HCT116 (cell line): Measurements from ENCODE around the gene DNAJC5.

ENCODE experiments used
- CEBPB ChIP-seq: IDR thresholded peaks from 2 replicates; pipeline ENCODE4 v1.6.1; 2012; ENCODE audit warnings: low read depth
- EZH2phosphoT487 ChIP-seq: fragments of 200-600 bp; IDR thresholded peaks from 2 replicates; pipeline ENCODE4 v1.6.1; 2018; ENCODE audit warnings: antibody characterized with exemption, borderline replicate concordance
- POLR2AphosphoS5 ChIP-seq: IDR thresholded peaks from 2 replicates; pipeline ENCODE4 v1.6.1; 2011; ENCODE audit warnings: mild to moderate bottlenecking, low read depth, low read length, moderate library complexity
- SIN3A ChIP-seq: IDR thresholded peaks from 2 replicates; pipeline ENCODE4 v1.6.1; 2012; ENCODE audit warnings: low read depth
- SP1 ChIP-seq: IDR thresholded peaks from 2 replicates; pipeline ENCODE4 v1.6.1; 2012; ENCODE audit warnings: low read depth
- TCF7L2 ChIP-seq: IDR thresholded peaks from 2 replicates; pipeline ENCODE4 v1.7.0; 2011; ENCODE audit warnings: borderline replicate concordance, inconsistent platforms; ENCODE audit not compliant: insufficient read depth, insufficient read length; ENCODE audit errors: extremely low read depth
- ZFX ChIP-seq: fragments of 450-650 bp; IDR thresholded peaks from 2 replicates; pipeline ENCODE4 v1.6.1; 2017
- ZNF274 ChIP-seq: fragments of 200-500 bp; sonication (Bioruptor generic); IDR thresholded peaks from 2 replicates; pipeline ENCODE4 v1.6.1; 2014; ENCODE audit warnings: mild to moderate bottlenecking, low read depth, low read length, inconsistent platforms
- TF ChIP-seq, protein P1 (sequence below), 3 experiments: fragments of 200-600 bp in 1 of 3; sonication (generic) in 1 of 3; IDR thresholded peaks in 2 of 3; conservative IDR thresholded peaks in 1 of 3; 2 replicates each; pipeline ENCODE4 v1.5.1; 2012 to 2017; ENCODE audit warnings: low read depth in 2 of 3, low read length in 2 of 3, antibody characterized with exemption in 1 of 3, borderline replicate concordance in 1 of 3, control low read depth in 1 of 3, mild to moderate bottlenecking in 1 of 3, mixed read lengths in 1 of 3, mixed run types in 1 of 3, moderate library complexity in 1 of 3; ENCODE audit not compliant: insufficient read depth in 1 of 3
- TF ChIP-seq, protein P2 (sequence below): IDR thresholded peaks from 2 replicates; pipeline ENCODE4 v1.6.1; 2012; ENCODE audit warnings: low read depth
- TF ChIP-seq, protein P3 (sequence below): IDR thresholded peaks from 2 replicates; pipeline ENCODE4 v1.6.1; 2012

DNA sequence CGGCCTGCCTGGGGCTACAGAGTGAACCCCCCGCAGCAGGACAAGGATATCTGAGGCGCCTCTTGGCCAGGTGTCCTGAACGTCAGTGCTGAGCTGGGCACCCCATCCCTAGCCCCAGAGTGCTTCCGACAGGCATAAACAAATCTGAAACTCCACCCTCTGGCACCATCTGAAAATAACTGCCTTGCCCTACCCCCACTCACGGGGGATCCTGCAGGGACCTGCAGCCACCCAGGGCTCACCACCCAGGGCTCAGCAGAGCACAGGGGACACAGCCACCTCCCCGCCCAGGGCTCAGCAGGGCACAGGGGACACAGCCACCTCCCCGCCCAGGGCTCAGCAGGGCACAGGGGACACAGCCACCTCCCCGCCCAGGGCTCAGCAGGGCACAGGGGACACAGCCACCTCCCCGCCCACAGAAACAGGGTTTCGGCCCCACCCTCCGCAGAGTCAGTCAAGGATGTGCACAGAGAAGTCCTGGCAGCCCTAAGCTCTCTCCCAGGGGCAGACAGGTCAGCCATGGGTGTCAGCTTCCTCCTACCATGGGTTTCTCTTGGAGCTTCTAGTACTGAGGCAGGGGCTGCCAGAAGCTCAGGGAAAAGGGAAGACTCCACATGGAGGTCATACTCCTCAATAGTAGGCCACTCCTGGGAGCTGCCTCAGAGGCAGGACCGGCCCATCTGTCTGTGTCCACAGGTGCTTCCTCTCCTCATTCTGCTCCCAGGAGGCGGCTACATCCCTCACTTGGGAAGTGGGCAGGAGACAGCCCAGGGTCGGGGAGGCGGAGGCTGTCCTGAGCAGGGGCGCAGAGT is 56.7 kb downstream of the DNAJC5 start:
- TF ChIP-seq, protein P1, sequence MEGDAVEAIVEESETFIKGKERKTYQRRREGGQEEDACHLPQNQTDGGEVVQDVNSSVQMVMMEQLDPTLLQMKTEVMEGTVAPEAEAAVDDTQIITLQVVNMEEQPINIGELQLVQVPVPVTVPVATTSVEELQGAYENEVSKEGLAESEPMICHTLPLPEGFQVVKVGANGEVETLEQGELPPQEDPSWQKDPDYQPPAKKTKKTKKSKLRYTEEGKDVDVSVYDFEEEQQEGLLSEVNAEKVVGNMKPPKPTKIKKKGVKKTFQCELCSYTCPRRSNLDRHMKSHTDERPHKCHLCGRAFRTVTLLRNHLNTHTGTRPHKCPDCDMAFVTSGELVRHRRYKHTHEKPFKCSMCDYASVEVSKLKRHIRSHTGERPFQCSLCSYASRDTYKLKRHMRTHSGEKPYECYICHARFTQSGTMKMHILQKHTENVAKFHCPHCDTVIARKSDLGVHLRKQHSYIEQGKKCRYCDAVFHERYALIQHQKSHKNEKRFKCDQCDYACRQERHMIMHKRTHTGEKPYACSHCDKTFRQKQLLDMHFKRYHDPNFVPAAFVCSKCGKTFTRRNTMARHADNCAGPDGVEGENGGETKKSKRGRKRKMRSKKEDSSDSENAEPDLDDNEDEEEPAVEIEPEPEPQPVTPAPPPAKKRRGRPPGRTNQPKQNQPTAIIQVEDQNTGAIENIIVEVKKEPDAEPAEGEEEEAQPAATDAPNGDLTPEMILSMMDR (IDR thresholded peaks at IDR 0.05 in 2 of 3, conservative IDR thresholded peaks at IDR 0.05 in 1 of 3; ENCODE audit: borderline replicate concordance in 1 of 3, insufficient read depth in 1 of 3, low read depth in 2 of 3, low read length in 2 of 3), result no peak
- TF ChIP-seq EZH2phosphoT487, result no peak
- TF ChIP-seq, protein P2, sequence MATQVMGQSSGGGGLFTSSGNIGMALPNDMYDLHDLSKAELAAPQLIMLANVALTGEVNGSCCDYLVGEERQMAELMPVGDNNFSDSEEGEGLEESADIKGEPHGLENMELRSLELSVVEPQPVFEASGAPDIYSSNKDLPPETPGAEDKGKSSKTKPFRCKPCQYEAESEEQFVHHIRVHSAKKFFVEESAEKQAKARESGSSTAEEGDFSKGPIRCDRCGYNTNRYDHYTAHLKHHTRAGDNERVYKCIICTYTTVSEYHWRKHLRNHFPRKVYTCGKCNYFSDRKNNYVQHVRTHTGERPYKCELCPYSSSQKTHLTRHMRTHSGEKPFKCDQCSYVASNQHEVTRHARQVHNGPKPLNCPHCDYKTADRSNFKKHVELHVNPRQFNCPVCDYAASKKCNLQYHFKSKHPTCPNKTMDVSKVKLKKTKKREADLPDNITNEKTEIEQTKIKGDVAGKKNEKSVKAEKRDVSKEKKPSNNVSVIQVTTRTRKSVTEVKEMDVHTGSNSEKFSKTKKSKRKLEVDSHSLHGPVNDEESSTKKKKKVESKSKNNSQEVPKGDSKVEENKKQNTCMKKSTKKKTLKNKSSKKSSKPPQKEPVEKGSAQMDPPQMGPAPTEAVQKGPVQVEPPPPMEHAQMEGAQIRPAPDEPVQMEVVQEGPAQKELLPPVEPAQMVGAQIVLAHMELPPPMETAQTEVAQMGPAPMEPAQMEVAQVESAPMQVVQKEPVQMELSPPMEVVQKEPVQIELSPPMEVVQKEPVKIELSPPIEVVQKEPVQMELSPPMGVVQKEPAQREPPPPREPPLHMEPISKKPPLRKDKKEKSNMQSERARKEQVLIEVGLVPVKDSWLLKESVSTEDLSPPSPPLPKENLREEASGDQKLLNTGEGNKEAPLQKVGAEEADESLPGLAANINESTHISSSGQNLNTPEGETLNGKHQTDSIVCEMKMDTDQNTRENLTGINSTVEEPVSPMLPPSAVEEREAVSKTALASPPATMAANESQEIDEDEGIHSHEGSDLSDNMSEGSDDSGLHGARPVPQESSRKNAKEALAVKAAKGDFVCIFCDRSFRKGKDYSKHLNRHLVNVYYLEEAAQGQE, result no peak
- TF ChIP-seq ZFX, result no peak
- no peak for TF ChIP-seq SIN3A
- no peak for TF ChIP-seq POLR2AphosphoS5
- TF ChIP-seq, protein P3, sequence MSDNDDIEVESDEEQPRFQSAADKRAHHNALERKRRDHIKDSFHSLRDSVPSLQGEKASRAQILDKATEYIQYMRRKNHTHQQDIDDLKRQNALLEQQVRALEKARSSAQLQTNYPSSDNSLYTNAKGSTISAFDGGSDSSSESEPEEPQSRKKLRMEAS, result no peak
- TF ChIP-seq TCF7L2, result no peak
- TF ChIP-seq ZNF274, result no peak
- TF ChIP-seq CEBPB, result no peak
- no peak for TF ChIP-seq SP1
